Bronchial smooth muscle cell (primary cell): ENCODE results near the gene AGR2. TPM values are rescaled to one million over a fixed set of nuclear protein-coding genes. Genes with fewer than 3 reads are reported as not detected.

Experiments
- total RNA-seq: library from RNA; depleted of rRNA; stranded (reverse); fragments of >200 nt; gene quantifications from 2 replicates; pipeline ENCODE4 v1.2.1, GENCODE V29; 2014

The AGR2 gene
- total RNA-seq = not detected in 2 replicates

DNA sequence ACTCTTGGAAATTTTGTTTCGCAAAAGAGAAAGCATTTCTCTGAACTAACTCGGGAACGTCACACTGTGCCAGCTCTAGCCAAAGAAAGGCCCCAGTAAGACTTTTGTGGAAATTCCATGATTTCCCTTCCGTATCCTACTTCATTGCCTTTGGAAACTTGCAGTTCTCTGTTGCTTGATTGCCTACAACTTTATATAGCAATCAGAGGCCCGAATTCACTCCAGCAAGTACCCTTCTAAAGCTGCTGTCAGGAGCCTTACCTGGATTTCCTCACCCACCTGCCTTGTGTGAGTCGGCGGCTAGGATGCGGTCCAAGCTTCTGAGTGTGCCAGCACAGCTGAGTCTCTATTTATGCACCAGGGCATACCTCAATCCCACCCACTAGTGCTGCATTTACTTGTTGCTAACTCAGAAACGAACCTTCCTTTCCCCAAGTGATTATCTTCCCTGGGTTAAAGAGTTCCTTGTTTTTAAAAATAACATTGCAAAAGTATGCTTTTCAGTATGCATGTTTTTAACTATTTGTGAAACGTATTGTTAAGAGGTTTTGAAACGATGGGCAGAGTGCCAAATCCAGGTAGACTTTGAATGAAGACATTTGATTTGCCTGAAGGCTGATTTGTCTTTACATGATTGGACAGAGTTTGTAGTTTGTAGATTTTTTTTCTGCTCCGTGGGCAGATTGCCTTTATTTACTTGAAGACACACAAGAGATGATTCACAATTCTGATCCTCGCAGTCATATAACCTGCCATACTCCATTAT lies at the start of gene AGR2:
TSS of gene AGR2 (minus strand) at position 326 of the 766 bp plus-strand sequence. CDS start 3,203 bp downstream, outside the sequence.

DNA sequence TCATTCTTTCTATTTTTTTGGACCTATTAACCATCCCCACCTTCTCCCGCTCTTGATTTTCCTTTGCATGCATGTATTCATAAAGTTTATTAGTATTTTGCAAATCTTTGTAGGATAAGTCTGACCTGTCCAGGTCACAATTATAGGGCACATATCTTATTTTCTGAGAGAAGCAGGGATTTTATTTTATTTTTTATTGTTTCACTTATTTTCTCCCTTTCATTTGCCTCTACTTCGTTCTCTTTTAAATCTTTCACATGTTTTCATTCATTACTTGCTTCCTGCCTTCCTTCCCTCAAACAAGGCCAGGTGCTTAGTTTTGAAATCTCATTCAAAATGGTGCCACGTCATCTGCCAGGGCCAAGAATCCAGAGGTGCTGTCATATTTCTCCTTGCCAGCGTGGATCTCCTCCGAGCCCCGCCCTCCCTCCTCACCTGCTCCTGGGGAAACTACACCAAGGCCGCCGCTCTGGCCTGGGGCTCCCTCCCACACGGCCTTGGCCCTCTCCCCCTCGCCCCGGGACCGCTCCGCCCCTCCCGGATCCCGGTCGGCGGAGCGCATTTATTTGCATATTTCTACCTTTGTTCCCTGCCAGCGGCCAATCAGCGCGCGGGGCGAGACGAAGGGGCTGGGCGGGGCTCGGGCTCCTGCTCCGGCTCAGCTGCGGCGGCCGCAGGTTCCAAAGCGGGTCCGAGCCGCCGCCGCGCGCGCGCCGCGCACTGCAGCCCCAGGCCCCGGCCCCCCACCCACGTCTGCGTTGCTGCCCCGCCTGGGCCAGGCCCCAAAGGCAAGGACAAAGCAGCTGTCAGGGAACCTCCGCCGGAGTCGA lies 51.5 kb downstream of the AGR2 start, which contains the start of gene TSPAN13:
TSS of gene TSPAN13 (plus strand) at position 654 of the 830 bp plus-strand sequence. CDS start 213 bp downstream, outside the sequence.

Other genes starting within 250 kb of the AGR2 start
- gene ANKMY2, start 159.2 kb downstream of the AGR2 start, total RNA-seq = 32.2 and 33.2 TPM in 2 replicates
- gene BZW2, start 158.8 kb downstream of the AGR2 start, total RNA-seq = 42.0 and 50.0 TPM in 2 replicates
- 1.8 and 4.1 TPM in 2 replicates for gene TSPAN13, start 51.2 kb downstream of the AGR2 start, total RNA-seq
- gene AGR3, start 77.0 kb upstream of the AGR2 start, total RNA-seq = not detected in 2 replicates